Astrocyte of the spinal cord (primary cell): ENCODE measurements around the gene AFG1L.

Experiments used
- DNase-seq: peaks from one replicate; pipeline ENCODE4 v3.0.0; 2011; ENCODE audit warnings: low read depth, low spot score
- H3K4me3 ChIP-seq: 2 replicates; pipeline ENCODE4 v1.5.1; 2011; ENCODE audit warnings: low read depth, mild to moderate bottlenecking, low read length, moderate library complexity
- in situ Hi-C: cut with HindIII; loops from 2 replicates; pipeline ENCODE4 v1.10.0; 2017; ENCODE audit warnings: low sequenced_read_pairs
- TF ChIP-seq, protein P1 (sequence below): IDR thresholded peaks from 2 replicates; pipeline ENCODE4 v1.5.1; 2012; ENCODE audit warnings: low read depth, mild to moderate bottlenecking, low read length, inconsistent platforms

The AFG1L gene

DNA sequence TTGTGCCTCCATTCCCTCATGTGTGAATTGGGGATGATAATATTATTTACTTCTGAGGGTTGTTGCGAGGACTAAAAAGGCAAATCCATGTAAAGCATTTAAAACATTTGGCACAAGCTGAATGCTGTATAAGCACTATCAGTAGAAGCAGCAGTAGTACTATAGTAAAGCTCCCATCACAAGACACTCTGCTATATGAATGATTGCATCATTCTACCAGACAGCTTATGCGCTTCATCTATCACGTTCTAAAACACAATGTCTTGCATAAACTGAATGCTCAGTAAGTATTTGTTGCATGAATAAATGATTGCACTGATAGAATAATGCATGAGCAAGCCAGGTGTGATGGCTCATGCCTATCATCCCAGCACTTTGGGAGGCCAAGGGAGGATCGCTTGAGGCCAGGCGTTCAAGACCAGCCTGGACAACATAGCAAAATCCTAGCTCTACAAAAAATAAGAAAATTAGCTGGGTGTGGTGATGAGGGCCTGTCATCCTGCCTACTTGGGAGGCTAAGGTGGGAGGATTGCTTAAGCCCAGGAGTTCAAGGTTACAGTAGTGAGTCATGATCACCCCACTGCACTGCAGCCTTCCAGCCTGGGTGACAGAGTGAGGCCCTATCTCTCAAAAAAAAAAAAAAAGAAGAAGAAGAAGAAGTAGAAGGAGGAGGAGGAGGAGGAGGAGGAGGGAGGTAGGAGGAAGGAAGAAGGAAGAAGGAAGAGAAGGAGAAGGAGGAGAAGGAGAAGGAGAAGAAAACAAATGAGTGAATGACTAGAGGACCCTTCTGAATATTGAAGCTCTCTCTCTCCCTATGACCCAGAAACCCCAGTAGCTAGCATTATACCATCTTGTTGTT is 215.8 kb downstream of the AFG1L start:
- TF ChIP-seq, protein P1, sequence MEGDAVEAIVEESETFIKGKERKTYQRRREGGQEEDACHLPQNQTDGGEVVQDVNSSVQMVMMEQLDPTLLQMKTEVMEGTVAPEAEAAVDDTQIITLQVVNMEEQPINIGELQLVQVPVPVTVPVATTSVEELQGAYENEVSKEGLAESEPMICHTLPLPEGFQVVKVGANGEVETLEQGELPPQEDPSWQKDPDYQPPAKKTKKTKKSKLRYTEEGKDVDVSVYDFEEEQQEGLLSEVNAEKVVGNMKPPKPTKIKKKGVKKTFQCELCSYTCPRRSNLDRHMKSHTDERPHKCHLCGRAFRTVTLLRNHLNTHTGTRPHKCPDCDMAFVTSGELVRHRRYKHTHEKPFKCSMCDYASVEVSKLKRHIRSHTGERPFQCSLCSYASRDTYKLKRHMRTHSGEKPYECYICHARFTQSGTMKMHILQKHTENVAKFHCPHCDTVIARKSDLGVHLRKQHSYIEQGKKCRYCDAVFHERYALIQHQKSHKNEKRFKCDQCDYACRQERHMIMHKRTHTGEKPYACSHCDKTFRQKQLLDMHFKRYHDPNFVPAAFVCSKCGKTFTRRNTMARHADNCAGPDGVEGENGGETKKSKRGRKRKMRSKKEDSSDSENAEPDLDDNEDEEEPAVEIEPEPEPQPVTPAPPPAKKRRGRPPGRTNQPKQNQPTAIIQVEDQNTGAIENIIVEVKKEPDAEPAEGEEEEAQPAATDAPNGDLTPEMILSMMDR = no peak
- DNase-seq = no peak
- no peak overlapping the region for H3K4me3 ChIP-seq
- in situ Hi-C loops = no loop called here

DNA sequence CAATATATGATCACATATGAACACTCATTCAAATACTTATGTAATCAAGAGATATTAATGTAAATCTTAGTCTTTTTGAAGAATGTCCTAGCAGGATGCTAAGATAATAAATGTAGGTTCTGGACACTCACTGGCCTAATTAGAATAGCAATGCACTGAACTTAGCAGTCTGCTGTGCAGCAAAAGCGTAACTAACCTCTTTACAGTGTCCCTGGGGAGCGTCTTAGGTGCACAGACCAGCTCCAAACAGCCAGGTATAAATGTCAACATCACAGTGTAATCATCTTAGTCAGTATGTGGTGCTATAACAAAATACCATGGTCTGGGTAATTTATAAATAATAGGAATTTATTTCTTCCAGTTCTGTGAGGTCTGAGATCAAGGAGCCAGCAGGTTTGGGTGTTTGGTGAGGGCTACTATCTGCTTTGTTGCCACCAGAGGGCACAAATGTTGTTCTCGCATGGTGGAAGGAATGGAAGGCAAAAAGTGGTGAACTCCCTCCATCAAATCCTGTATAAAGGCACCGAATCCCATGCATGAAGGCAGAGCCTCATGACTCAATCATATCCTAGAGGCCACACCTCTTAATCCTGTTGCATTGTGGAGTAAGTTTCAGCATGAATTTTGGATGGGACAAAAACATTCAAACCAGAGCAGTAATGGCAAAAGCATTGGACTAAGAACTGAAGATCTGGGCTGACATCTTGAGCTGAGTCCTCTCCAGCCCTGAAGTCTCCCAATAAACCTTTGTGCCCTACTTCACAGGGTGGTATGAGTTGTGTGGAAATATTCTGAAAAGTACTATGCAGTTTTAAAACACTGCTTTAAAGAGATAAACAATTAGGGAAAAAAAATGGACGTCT is 224.1 kb downstream of the AFG1L start:
- in situ Hi-C loops = no loop called here
- DNase-seq = peak; percentile 10
- H3K4me3 ChIP-seq = no peak overlapping the region
- TF ChIP-seq, protein P1 = peak; percentile 58

DNA sequence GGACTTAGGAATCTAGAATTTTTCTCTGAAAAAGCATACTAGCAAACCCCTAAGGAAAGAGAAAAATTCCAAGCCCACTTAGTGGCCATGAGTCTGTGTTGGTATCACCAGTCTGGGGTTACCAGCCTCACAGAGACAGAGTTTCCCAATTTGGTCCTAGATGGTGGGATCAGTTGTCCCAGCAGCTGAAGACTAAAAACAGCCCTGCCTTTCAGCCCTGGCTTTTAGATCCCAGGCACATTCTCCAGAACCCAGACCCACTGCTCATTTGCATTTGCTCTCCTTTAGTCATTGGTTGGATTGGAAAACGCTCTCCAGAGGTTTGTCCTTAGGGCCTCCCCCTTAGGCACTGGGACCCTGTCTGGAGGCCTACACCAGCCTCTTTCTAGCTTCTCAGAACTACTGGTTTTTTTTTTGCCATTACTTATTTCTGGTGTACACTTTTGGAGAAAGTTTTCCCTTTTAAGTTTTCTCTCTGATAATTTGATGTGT is 226.8 kb downstream of the AFG1L start:
- TF ChIP-seq, protein P1 = no peak
- no peak for DNase-seq
- H3K4me3 ChIP-seq = no peak overlapping the region
- in situ Hi-C loops = no loop called here

DNA sequence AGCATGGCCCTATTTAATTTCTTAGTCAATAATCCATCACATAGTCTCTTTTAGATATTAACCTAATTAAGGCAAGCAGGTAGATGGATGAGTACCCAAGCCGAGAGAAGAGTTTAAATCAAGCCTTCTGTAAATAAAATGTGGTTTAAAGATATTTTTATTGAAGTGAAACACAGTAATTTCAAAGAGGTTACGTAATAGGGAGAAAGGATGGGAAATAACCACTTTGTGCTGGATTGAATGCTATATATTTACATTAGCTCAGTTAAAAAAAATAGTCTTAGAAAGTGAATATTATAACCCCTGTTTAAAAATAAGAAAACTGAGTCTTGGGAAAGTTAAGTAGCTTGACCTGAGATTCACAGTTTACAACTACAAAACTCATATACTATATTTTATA is 228.8 kb downstream of the AFG1L start:
- TF ChIP-seq, protein P1 = no peak
- no peak for DNase-seq
- H3K4me3 ChIP-seq = no peak overlapping the region
- in situ Hi-C loops = no loop called here

DNA sequence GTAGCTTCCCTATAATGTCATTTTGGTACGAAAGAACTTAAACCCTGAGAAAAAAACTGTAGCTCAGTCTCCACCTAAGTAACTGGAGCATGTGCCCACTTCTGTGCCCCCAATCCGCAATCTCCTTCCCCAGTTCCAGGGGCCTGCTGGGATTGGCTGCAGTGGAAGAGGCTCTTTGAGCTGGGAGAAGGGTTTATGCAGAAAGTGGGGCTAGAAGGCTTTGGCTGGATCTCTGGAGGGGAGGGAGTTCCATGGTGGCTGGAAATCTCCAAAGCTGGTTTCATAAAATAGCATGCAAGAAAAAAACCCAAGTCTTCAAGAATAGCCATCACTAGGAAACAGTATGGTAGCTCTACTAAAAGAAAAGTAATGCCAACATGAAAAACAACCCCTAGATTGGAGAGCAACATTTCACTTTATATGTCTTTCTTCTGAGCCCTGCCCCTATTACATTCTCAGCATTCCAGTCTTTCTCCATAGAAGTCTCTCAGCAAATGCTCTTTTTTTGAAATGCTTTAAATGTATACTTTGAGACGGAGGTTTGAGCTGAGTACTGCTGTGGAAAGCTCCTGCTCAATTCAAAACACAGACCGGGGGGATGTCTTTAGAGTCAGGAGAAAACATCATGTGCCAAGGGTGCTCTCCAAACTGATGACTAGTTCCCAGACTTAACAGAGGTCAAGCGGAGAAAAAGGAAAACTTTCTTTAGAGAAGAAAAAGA is 229.8 kb downstream of the AFG1L start:
- no peak overlapping the region for H3K4me3 ChIP-seq
- TF ChIP-seq, protein P1 = no peak
- in situ Hi-C loops = no loop called here
- peak; percentile 2 for DNase-seq

DNA sequence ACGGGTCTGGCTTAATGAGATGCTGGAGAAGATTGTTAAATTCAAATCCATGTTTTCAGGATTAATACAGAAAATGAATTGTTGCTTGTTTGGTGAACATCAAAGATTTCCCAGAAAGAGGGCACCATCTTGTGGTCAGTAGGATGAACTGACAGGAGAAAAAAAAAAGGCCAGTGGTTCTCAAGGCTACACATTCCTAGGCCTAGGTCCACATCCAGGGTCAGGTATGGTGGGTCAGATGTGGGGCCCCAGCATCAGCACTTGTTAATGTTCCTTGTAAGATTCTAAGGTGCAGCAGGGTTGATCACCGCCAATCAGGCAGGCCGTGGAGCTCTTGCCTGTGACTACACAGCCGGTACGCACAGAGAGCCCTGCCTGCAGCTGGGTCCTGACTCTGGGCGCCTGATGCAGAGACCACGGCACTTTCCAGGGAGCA is 231.9 kb downstream of the AFG1L start:
- DNase-seq = peak; percentile 46
- in situ Hi-C loops = no loop called here
- H3K4me3 ChIP-seq = no peak overlapping the region
- TF ChIP-seq, protein P1 = peak; percentile 77
